Psoas muscle (tissue), 8 donors: ENCODE measurements around the gene CIROP. TPM values are rescaled to one million over a fixed set of nuclear protein-coding genes. Genes with fewer than 3 reads are reported as not detected.

Experiments used
- ATAC-seq, 4 donors: fragments of 200-7000 bp; cut with Tn5 transposase; one replicate each; pipeline ENCODE4 v1.9.1; 2020; ENCODE audit warnings: moderate library complexity in 3 of 4, mild to moderate bottlenecking in 2 of 4
- DNase-seq, 2 donors: peaks; one replicate each; pipeline ENCODE4 v3.0.0-alpha.2; 2020
- H3K27ac ChIP-seq: fragments of 200-600 bp; one replicate; pipeline ENCODE4 v1.8.0; 2022
- H3K27me3 ChIP-seq, 3 donors: fragments of 200-600 bp in 1 of 3; one replicate each; pipeline versions ENCODE4 v1.6.1 to v1.8.0; 2013 to 2022; ENCODE audit warnings: low read length in 2 of 3, mild to moderate bottlenecking in 2 of 3, moderate library complexity in 1 of 3; ENCODE audit not compliant: insufficient read depth in 3 of 3
- H3K36me3 ChIP-seq, 2 donors: fragments of 200-600 bp in 1 of 2; one replicate each; pipeline versions ENCODE4 v1.6.1 to v1.8.0; 2013 to 2022; ENCODE audit warnings: low read depth in 1 of 2, mild to moderate bottlenecking in 1 of 2, moderate library complexity in 1 of 2; ENCODE audit not compliant: insufficient read depth in 1 of 2
- H3K4me1 ChIP-seq: fragments of 200-600 bp; one replicate; pipeline ENCODE4 v1.8.0; 2022
- H3K4me3 ChIP-seq: fragments of 200-600 bp; one replicate; pipeline ENCODE4 v1.8.0; 2022; ENCODE audit warnings: mild to moderate bottlenecking
- H3K9me3 ChIP-seq: fragments of 200-600 bp; one replicate; pipeline ENCODE4 v1.8.0; 2022
- CTCF ChIP-seq: fragments of 200-600 bp; IDR thresholded peaks from one replicate; pipeline ENCODE4 v1.8.0; 2022; ENCODE audit warnings: antibody characterized with exemption
- WGBS, 3 donors: extraction: QIAGEN DNeasy Blood & Tissue Kit; methylation state at CpG; one replicate each; pipeline versions ENCODE4 v1.1.6 to v1.1.7; 2013; 5-methylcytosine and 5-hydroxymethylcytosine counted together
- intact Hi-C, 2 donors: fragments of 100-400 bp; cut with DNase I; formaldehyde crosslinking; loops; one replicate each; pipeline versions ENCODE4 v1.11.0 to v1.14.2; 2022
- polyA plus RNA-seq, 3 donors: library from polyadenylated mRNA; stranded (reverse); fragments of 200-250 nt; gene quantifications; one replicate each; pipeline ENCODE4 v1.2.3, GENCODE V29; 2013
- total RNA-seq, 4 donors: library from RNA; stranded (reverse); fragmentation: NEBNext Ultra II Directional in 2 of 4; extraction: Animal tissue kit (Norgen Biotek cat#: 25700) in 2 of 4; gene quantifications; one replicate each; pipeline versions ENCODE4 v1.2.1 to v1.2.4, GENCODE V29; 2021 to 2023
- donor health status: healthy with polysubstance abuse.
- donor health status: DM: no; HTN: no; CAD: no; lungs with moderate emphysema.
- donor health status: Bipolar disorder and iron deficiency.
- donor health status: healthy.
- donor health status: DM: yes; HTN: yes; CAD: no.
- donor health status: DM: no; HTN: no; CAD: no.
- donor health status: DM: no; HTN: no; CAD: no.
- donor health status: DM: yes; HTN: yes; CAD: no.

Gene CIROP
- total and polyA plus RNA-seq, 7 donors, result 0.03 TPM; not detected in 6

GRCh38 chr14:23063601-23064000, 41.2 kb downstream of the CIROP start:
- no peak overlapping the region for H3K4me3 ChIP-seq
- no peak for ATAC-seq
- H3K27me3 ChIP-seq, result no peaks in the 10 kb centered on the region
- no peak for TF ChIP-seq CTCF
- no peak for DNase-seq
- H3K4me1 ChIP-seq, result peaks cover 16% of the 10 kb centered on the region
- intact Hi-C loops, result no loop called here
- peaks cover 33 to 100% of the 10 kb centered on the region in 2 donors for H3K36me3 ChIP-seq
- no peaks in the 10 kb centered on the region for H3K9me3 ChIP-seq
- H3K27ac ChIP-seq, result no peak overlapping the region
- whole genome bisulfite sequencing, 3 donors, result 86 to 90% (median 86%) methylated on average over 5 of the region's 5 CpGs

GRCh38 chr14:23062002-23062401, 42.8 kb downstream of the CIROP start:
- Histone ChIP-seq H3K27ac (peak overlapping the region; percentile 13), H3K27me3 (no peaks in the 10 kb centered on the region), H3K9me3 (no peaks in the 10 kb centered on the region), H3K36me3 (peaks cover 28 to 89% of the 10 kb centered on the region in 2 donors), H3K4me1 (peaks cover 12% of the 10 kb centered on the region), H3K4me3 (no peak overlapping the region)
- intact Hi-C loops, result no loop called here
- no peak for TF ChIP-seq CTCF
- 23 to 27% (median 26%) methylated on average over 3 to 4 of the region's 4 CpGs for WGBS, 3 donors
- DNase-seq (peak; percentile 70 to 71), ATAC-seq (peak; percentile 60 to 63 (median 61))

- H3K4me3 ChIP-seq, result no peak overlapping the region
- TF ChIP-seq CTCF, result no peak
- ATAC-seq (no peak), DNase-seq (no peak)
- H3K27ac ChIP-seq, result no peak overlapping the region
- H3K27me3 ChIP-seq, result no peaks in the 10 kb centered on the region
- WGBS, 3 donors, result 88 to 94% (median 93%) methylated on average over 17 of the region's 17 CpGs
- peaks cover 24 to 76% of the 10 kb centered on the region in 2 donors for H3K36me3 ChIP-seq
- no peaks in the 10 kb centered on the region for H3K9me3 ChIP-seq
- intact Hi-C loops, result no loop called here
- peaks cover 12% of the 10 kb centered on the region for H3K4me1 ChIP-seq
These were observed 44.1 kb downstream of the CIROP start for GRCh38 chr14:23060536-23061260.

GRCh38 chr14:23058654-23059504, 45.9 kb downstream of the CIROP start:
- DNase-seq (peak in 1 of 2 donors; percentile 48), ATAC-seq (no peak)
- Histone ChIP-seq H3K4me1 (peaks cover 12% of the 10 kb centered on the region), H3K9me3 (no peaks in the 10 kb centered on the region), H3K36me3 (peaks cover 20 to 58% of the 10 kb centered on the region in 2 donors), H3K27me3 (no peaks in the 10 kb centered on the region), H3K4me3 (no peak overlapping the region), H3K27ac (no peak overlapping the region)
- no peak for TF ChIP-seq CTCF
- 84 to 86% (median 85%) methylated on average over 32 of the region's 32 CpGs for WGBS, 3 donors
- intact Hi-C loops, result loop anchor here (1.0 to 5.0 kb wide), 3 partner anchors 72 to 502 kb away; no protein-coding TSS in a partner anchor
